ENCODE measurements around the gene TRIM41. TPM values are rescaled to one million over a fixed set of nuclear protein-coding genes. Genes with fewer than 3 reads are reported as not detected.
A peak's percentile ranks its signal among the peaks of the same experiment; 100 is the strongest.

The TRIM41 gene
- total and polyA plus RNA-seq, 9 of the 15 experiments (the other 6 are each of a cell fraction or from before 2014, with no cell fraction given): 1.8 to 47.6 (median 20.9) TPM

- TF ChIP-seq NR3C1 (CRISPR knock-in tag; IDR thresholded peaks at IDR 0.05) (no peak), CBFA2T3 (IDR thresholded peaks at IDR 0.05) (peak; percentile 69), RCOR1 (IDR thresholded peaks at IDR 0.05; ENCODE audit: borderline replicate concordance in 1 of 2, low read depth in 2 of 2, low read length in 2 of 2) (no peak; a peak in 1 of 4 replicates), PRMT5 (CRISPR knock-in tag; IDR thresholded peaks at IDR 0.05) (no peak), ZNF165 (CRISPR knock-in tag; IDR thresholded peaks at IDR 0.05; ENCODE audit: borderline replicate concordance) (no peak), ZNF778 (CRISPR knock-in tag; IDR thresholded peaks at IDR 0.05) (no peak), PML (IDR thresholded peaks at IDR 0.05; ENCODE audit: low read length) (0 out of 2 replicates have a peak, but pooled peaks have one; percentile 14), RAD21 (CRISPR knock-in tag; conservative IDR thresholded peaks at IDR 0.05 in 1 of 2, IDR thresholded peaks at IDR 0.05 in 1 of 2) (no peak), XRCC3 (IDR thresholded peaks at IDR 0.05) (no peak), ZNF134 (CRISPR knock-in tag; conservative IDR thresholded peaks at IDR 0.05) (no peak), SMARCB1 (IDR thresholded peaks at IDR 0.05; ENCODE audit: insufficient read length, low read depth) (no peak), POLR2H (tag; IDR thresholded peaks at IDR 0.05; ENCODE audit: low read depth) (no peak), RNF219 (CRISPR knock-in tag; IDR thresholded peaks at IDR 0.05) (no peak), FUS (optimal IDR thresholded peaks at IDR 0.05; ENCODE audit: low read depth, low read length) (no peak), POLR2G (IDR thresholded peaks at IDR 0.05; ENCODE audit: low read depth, low read length) (no peak), BRCA1 (IDR thresholded peaks at IDR 0.05) (no peak), BRCA1 (CRISPR knock-in tag; IDR thresholded peaks at IDR 0.05) (no peak), TAL1 (IDR thresholded peaks at IDR 0.05) (peak; percentile 30; the same call in 1 of the 2 replicates), ZNF431 (CRISPR knock-in tag; IDR thresholded peaks at IDR 0.05) (no peak)
- TF ChIP-seq, protein P1, sequence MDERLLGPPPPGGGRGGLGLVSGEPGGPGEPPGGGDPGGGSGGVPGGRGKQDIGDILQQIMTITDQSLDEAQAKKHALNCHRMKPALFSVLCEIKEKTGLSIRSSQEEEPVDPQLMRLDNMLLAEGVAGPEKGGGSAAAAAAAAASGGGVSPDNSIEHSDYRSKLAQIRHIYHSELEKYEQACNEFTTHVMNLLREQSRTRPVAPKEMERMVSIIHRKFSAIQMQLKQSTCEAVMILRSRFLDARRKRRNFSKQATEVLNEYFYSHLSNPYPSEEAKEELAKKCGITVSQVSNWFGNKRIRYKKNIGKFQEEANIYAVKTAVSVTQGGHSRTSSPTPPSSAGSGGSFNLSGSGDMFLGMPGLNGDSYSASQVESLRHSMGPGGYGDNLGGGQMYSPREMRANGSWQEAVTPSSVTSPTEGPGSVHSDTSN (CRISPR knock-in tag; IDR thresholded peaks at IDR 0.05; ENCODE audit: low read depth): no peak
- TF ChIP-seq, protein P1 (tag; conservative IDR thresholded peaks at IDR 0.05; ENCODE audit: low read depth): peak; percentile 40; the same call in 1 of the 2 replicates
- TF ChIP-seq, protein P2, sequence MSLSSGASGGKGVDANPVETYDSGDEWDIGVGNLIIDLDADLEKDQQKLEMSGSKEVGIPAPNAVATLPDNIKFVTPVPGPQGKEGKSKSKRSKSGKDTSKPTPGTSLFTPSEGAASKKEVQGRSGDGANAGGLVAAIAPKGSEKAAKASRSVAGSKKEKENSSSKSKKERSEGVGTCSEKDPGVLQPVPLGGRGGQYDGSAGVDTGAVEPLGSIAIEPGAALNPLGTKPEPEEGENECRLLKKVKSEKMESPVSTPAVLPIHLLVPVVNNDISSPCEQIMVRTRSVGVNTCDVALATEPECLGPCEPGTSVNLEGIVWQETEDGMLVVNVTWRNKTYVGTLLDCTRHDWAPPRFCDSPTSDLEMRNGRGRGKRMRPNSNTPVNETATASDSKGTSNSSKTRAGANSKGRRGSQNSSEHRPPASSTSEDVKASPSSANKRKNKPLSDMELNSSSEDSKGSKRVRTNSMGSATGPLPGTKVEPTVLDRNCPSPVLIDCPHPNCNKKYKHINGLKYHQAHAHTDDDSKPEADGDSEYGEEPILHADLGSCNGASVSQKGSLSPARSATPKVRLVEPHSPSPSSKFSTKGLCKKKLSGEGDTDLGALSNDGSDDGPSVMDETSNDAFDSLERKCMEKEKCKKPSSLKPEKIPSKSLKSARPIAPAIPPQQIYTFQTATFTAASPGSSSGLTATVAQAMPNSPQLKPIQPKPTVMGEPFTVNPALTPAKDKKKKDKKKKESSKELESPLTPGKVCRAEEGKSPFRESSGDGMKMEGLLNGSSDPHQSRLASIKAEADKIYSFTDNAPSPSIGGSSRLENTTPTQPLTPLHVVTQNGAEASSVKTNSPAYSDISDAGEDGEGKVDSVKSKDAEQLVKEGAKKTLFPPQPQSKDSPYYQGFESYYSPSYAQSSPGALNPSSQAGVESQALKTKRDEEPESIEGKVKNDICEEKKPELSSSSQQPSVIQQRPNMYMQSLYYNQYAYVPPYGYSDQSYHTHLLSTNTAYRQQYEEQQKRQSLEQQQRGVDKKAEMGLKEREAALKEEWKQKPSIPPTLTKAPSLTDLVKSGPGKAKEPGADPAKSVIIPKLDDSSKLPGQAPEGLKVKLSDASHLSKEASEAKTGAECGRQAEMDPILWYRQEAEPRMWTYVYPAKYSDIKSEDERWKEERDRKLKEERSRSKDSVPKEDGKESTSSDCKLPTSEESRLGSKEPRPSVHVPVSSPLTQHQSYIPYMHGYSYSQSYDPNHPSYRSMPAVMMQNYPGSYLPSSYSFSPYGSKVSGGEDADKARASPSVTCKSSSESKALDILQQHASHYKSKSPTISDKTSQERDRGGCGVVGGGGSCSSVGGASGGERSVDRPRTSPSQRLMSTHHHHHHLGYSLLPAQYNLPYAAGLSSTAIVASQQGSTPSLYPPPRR (CRISPR knock-in tag; IDR thresholded peaks at IDR 0.05; ENCODE audit: borderline replicate concordance): no peak
Observed at GRCh38 chr5:181259283-181259682, 36.2 kb downstream of the TRIM41 start (continued).

Data from K562 (cell line).